GM21515 (cell line): ENCODE data around the gene UTF1.
A peak's percentile ranks its signal among the peaks of the same experiment; 100 is the strongest.

Source experiments
- ATAC-seq: cut with Tn5 transposase; IDR thresholded peaks from one replicate; pipeline ENCODE4 v1.9.1; 2021; ENCODE audit not compliant: unreplicated experiment

The UTF1 gene

DNA sequence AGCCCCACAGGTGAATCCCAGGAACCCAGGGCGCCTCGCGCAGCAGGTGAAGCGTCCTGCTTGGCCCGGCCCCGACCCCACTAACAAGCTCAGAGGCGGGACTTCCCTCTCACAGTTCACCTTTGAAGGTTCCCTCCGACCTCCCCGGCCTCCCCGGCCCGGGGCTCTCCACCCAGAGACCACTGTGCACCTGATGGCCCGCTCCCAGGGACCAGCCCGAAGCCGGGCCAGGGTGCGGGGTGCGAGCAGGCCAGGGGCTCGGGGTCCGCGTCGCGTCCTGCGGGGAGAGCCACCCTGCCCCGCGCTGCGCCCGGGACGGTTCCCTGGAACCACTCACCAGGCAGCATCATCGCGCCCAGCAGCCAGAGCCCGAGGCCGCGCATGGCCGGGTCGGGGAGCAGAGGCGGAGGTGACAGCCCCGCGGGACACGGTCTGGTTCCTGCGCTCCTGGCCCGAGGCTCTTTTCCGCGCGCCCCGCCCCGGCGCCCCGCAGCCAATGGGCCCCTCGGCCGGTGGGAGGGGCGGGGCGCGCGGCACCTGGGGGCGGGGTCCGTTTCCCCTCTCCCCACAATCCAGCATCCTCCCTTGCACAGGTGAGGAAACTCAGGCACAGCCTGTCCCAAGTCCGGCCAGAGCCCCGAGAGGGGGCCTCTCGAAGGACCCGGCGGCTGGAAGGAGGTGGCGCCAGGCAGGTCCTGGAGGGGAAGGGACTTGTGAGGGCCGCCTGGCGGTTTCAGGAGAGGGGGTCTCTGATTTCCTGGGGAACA is 46.6 kb downstream of the UTF1 start, which contains the start of gene ADAM8:
ADAM8 (minus strand) TSS at position 434 of the 767 bp plus-strand sequence; CDS start at position 383, 51 bp downstream.
- peak; percentile 41 for ATAC-seq

DNA sequence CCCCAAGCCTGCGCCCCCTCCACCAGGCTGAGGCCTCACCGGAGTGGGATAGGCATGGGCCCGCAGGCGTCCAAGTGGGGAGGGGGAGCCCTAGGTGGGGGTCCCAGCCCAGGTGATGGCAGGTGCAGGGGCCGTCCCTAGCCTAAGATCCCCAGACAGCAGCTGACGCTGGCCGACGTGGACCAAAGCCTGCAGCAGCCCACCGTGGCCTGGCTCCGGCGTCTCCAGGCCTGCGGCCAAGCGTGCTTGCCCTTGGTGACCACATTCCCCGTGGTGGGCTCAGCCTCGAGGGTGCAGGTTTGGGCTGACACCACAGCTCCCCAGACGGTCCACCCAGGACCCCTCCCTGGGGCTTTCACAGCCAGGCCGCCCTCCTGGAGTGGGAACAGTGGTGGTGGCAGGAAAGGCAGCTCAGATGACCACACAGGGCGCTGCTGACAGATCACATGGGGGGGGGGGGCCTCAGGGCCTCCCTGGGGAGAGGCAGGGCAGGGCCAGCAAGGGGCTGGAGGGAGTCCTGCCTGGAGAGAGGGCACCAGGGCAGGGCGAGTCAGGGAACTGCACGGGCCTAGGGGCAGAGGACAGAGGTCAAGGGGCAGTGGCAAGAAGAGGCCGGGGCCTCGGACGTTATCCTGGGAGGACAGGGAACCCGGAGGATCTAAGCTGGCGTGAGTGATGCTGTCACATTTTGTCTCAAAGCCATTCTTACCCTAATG is 47.4 kb downstream of the UTF1 start:
- ATAC-seq: no peak

DNA sequence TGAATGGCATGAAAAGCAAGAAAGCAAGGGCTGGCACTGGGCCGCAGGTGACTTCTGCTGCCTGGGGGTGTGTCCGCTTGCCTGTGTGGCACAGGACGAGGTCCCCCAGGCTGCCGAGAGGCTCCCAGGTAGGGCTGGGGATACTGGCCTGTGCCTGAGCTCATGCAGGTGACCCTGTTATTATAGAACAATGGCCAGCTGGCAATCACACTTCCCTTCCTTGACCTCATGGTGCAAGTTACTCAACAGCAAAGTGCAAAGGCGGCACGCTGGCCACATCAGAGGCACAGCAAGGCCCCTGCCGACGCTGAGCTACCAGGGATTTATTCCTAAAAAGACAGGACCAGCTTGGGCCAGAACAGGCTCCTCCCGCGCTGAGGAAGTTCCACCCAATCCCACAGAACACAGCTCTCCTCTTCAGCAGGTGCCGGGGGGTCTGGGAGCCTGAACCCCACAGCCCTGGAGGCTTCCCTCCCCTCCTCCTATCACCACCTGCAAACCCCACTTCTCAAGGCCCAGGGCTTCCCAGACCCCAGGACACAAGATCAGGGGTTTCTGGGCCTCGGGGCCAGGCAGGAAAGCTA is 48.1 kb downstream of the UTF1 start:
- no peak for ATAC-seq

DNA sequence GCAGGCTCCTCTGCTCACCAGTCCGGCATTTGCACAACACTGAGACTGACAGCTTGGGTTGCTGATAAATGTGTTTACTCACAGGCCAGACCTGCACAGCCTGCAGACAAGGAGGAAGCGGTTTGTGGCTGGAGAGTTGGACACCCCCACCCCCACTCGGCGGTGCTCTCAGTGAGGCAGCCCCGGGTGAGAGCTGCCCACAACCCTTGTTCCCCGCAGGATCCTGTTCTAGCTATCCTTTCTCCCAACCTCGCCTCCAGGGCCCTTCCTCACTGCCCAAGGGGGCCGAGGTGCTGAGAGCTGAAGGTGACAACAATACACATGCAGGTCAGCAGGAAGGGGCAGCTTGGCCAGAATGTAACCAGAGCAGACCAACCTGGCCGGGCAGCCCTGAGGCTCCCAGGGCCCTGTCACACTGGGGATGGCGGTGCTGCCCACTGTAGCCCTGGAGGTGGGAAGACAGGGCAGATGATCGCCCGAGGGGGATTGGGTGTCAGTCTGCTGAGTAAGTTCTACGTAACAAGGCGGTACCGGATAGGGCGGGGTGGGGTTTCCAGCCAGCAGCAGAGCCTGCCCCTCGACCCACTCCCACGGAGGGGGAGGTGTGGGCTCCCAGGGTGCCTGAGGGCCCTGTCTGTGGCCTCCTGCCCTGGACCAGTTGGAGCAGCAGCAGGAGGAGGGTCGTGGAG is 48.7 kb downstream of the UTF1 start:
- ATAC-seq: peak; percentile 45

- ATAC-seq: no peak
Observed at GRCh38 chr10:133279326-133280226, 49.6 kb downstream of the UTF1 start.

GRCh38 chr10:133280391-133281059 is 50.5 kb downstream of the UTF1 start:
- ATAC-seq: no peak

DNA sequence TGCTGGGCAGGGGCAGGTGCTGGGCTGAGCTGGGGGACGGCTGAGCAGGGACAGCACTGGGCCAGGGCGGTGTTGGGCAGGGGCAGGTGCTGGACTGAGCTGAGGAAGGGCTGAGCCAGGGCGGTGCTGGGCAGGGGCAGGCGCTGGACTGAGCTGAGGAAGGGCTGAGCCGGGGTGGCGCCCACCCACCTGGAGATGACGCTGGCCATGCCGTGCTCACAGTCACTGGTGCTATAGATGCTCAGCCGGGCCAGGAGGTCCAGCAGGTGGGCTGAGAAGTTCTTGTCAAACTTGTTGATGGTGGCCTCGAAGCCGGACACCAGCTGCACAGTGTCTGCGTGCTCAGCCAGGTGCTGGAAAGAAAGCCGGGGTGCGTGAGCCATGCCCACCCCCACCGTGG is 51.1 kb downstream of the UTF1 start:
- ATAC-seq: no peak
